Loucy (cell line): Measurements from ENCODE around the gene PYCR2.

Experiments
- H2AFZ ChIP-seq: fragments of 200-600 bp; sonication (generic); 2 replicates; pipeline ENCODE4 v1.6.0; 2016; ENCODE audit warnings: antibody characterized with exemption, mild to moderate bottlenecking, low read length, moderate library complexity
- H3F3A ChIP-seq: fragments of 200-600 bp; 2 replicates; pipeline ENCODE4 v1.6.0; 2016; ENCODE audit warnings: antibody characterized with exemption, low read depth, mild to moderate bottlenecking
- H3K27me3 ChIP-seq: fragments of 200-600 bp; sonication (generic); 2 replicates; pipeline ENCODE4 v1.6.1; 2014; ENCODE audit warnings: low read length, mild to moderate bottlenecking; ENCODE audit not compliant: insufficient read depth, poor library complexity, severe bottlenecking
- H3K36me3 ChIP-seq: fragments of 200-600 bp; sonication (generic); 2 replicates; pipeline ENCODE4 v1.6.1; 2016; ENCODE audit warnings: low read length; ENCODE audit not compliant: insufficient read depth
- H3K4me1 ChIP-seq: fragments of 200-600 bp; sonication (generic); 2 replicates; pipeline ENCODE4 v1.5.1; 2014; ENCODE audit warnings: low read length, mild to moderate bottlenecking; ENCODE audit not compliant: insufficient read depth, poor library complexity, severe bottlenecking
- H3K4me2 ChIP-seq: fragments of 200-600 bp; sonication (generic); 2 replicates; pipeline ENCODE4 v1.6.0; 2014; ENCODE audit warnings: antibody characterized with exemption, low read length, low read depth, mild to moderate bottlenecking; ENCODE audit not compliant: poor library complexity, severe bottlenecking
- H3K4me3 ChIP-seq: fragments of 200-600 bp; sonication (generic); 2 replicates; pipeline ENCODE4 v1.5.1; 2014; ENCODE audit warnings: low read length, mild to moderate bottlenecking, mixed read lengths; ENCODE audit not compliant: poor library complexity, severe bottlenecking
- H3K79me2 ChIP-seq: fragments of 200-600 bp; sonication (generic); 2 replicates; pipeline ENCODE4 v1.6.1; 2014; ENCODE audit warnings: low read length; ENCODE audit not compliant: insufficient read depth
- H3K9ac ChIP-seq: fragments of 200-600 bp; sonication (generic); 2 replicates; pipeline ENCODE4 v1.6.0; 2014; ENCODE audit warnings: mild to moderate bottlenecking, low read depth, low read length, moderate library complexity; ENCODE audit not compliant: poor library complexity, severe bottlenecking
- H3K9me2 ChIP-seq: fragments of 200-600 bp; sonication (generic); replicated peaks from 2 replicates; pipeline ENCODE4 v1.6.1; 2016; ENCODE audit warnings: low read depth, low read length, mixed read lengths
- H3K9me3 ChIP-seq: fragments of 200-600 bp; sonication (generic); 2 replicates; pipeline ENCODE4 v1.6.1; 2014; ENCODE audit warnings: mild to moderate bottlenecking, antibody characterized with exemption, low read length, low read depth; ENCODE audit not compliant: insufficient read depth
- H4K20me1 ChIP-seq: fragments of 200-600 bp; sonication (generic); 2 replicates; pipeline ENCODE4 v1.6.0; 2014; ENCODE audit warnings: antibody characterized with exemption, low read length, mild to moderate bottlenecking; ENCODE audit not compliant: insufficient read depth, poor library complexity, severe bottlenecking
- CTCF ChIP-seq: fragments of 200-600 bp; sonication (generic); conservative IDR thresholded peaks from 2 replicates; pipeline ENCODE4 v1.5.1; 2014; ENCODE audit warnings: mild to moderate bottlenecking, antibody characterized with exemption, low read length
- EZH2phosphoT487 ChIP-seq: fragments of 200-600 bp; IDR thresholded peaks from 2 replicates; pipeline ENCODE4 v1.6.1; 2018; ENCODE audit warnings: antibody characterized with exemption, mild to moderate bottlenecking, moderate library complexity, borderline replicate concordance

The PYCR2 gene

GRCh38 chr1:225917536-225917935 lies 6.5 kb downstream of the PYCR2 start:
- Histone ChIP-seq H3K9me2 (no peaks in the 10 kb centered on the region), H3K36me3 (peaks cover 6% of the 10 kb centered on the region; the same call in 1 of the 2 replicates), H3K4me3 (no peak overlapping the region), H3K4me1 (peaks cover 29% of the 10 kb centered on the region), H3K27me3 (no peaks in the 10 kb centered on the region), H3K9ac (no peak overlapping the region), H4K20me1 (peaks cover 11% of the 10 kb centered on the region), H2AFZ (no peak overlapping the region), H3K79me2 (peaks cover 22% of the 10 kb centered on the region), H3F3A (no peaks in the 10 kb centered on the region), H3K4me2 (no peak overlapping the region), H3K9me3 (no peaks in the 10 kb centered on the region)
- TF ChIP-seq CTCF (no peak), EZH2phosphoT487 (no peak)

GRCh38 chr1:225917101-225917500 lies 6.9 kb downstream of the PYCR2 start:
- H3K9ac ChIP-seq: no peak overlapping the region
- H3K9me2 ChIP-seq: no peaks in the 10 kb centered on the region
- TF ChIP-seq EZH2phosphoT487: no peak
- TF ChIP-seq CTCF: no peak
- H3K36me3 ChIP-seq: peaks cover 6% of the 10 kb centered on the region; the same call in 1 of the 2 replicates
- H3K4me3 ChIP-seq: no peak overlapping the region
- peaks cover 17% of the 10 kb centered on the region for H3K79me2 ChIP-seq
- H4K20me1 ChIP-seq: peaks cover 7% of the 10 kb centered on the region
- H3K27me3 ChIP-seq: no peaks in the 10 kb centered on the region
- H3F3A ChIP-seq: no peaks in the 10 kb centered on the region
- no peaks in the 10 kb centered on the region for H3K9me3 ChIP-seq
- peaks cover 24% of the 10 kb centered on the region for H3K4me1 ChIP-seq
- H3K4me2 ChIP-seq: no peak overlapping the region
- H2AFZ ChIP-seq: no peak overlapping the region

GRCh38 chr1:225915538-225915991 lies 8.5 kb downstream of the PYCR2 start:
- Histone ChIP-seq H3K79me2 (peaks cover 2% of the 10 kb centered on the region; the same call in 1 of the 2 replicates), H3F3A (no peaks in the 10 kb centered on the region), H3K4me3 (no peak overlapping the region), H3K4me1 (peaks cover 9% of the 10 kb centered on the region), H3K9ac (no peak overlapping the region), H3K9me3 (no peaks in the 10 kb centered on the region), H3K36me3 (no peaks in the 10 kb centered on the region), H3K9me2 (no peaks in the 10 kb centered on the region), H4K20me1 (peaks cover 1% of the 10 kb centered on the region), H2AFZ (no peak overlapping the region), H3K4me2 (no peak overlapping the region), H3K27me3 (no peaks in the 10 kb centered on the region)
- no peak for TF ChIP-seq EZH2phosphoT487
- TF ChIP-seq CTCF: no peak
